ENCODE results near the gene MOB3A. TPM values are rescaled to one million over a fixed set of nuclear protein-coding genes. Genes with fewer than 3 reads are reported as not detected.
A peak's percentile ranks its signal among the peaks of the same experiment; 100 is the strongest.
"Not testable (repeated sequence)": the region's sequence is repeated elsewhere in the genome, so short reads cannot be mapped to it uniquely, and the experiment has no call there.

MOB3A gene
- total RNA-seq, 2 donors from 2014 or later = 20.9 to 21.8 TPM

DNA sequence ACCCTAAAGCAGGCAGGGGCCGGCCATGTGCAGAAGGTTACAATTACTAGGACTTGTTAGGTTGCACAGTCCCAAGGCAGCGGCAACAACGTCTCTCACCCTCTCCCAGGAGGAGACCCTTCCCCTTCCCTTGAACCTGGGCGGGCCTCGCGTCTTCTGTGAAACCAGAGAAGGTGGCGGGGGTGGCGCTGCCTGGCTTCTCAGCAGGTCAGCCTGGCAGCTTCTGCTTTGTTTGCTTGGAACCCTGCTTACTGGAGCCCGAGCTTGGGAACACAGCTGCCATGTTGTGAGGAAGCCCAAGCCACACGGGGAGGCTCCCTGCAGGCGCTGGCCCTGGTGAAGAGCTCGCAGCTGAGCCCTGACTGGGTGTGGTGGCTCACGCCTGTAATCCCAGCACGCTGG lies 60.5 kb downstream of the MOB3A start:
- TF ChIP-seq, protein P1, sequence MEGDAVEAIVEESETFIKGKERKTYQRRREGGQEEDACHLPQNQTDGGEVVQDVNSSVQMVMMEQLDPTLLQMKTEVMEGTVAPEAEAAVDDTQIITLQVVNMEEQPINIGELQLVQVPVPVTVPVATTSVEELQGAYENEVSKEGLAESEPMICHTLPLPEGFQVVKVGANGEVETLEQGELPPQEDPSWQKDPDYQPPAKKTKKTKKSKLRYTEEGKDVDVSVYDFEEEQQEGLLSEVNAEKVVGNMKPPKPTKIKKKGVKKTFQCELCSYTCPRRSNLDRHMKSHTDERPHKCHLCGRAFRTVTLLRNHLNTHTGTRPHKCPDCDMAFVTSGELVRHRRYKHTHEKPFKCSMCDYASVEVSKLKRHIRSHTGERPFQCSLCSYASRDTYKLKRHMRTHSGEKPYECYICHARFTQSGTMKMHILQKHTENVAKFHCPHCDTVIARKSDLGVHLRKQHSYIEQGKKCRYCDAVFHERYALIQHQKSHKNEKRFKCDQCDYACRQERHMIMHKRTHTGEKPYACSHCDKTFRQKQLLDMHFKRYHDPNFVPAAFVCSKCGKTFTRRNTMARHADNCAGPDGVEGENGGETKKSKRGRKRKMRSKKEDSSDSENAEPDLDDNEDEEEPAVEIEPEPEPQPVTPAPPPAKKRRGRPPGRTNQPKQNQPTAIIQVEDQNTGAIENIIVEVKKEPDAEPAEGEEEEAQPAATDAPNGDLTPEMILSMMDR (conservative IDR thresholded peaks at IDR 0.05) = no peak
- peaks cover 17% of the 10 kb centered on the region for H3K36me3 ChIP-seq (ENCODE audit: control insufficient read depth, insufficient read depth, low read length)
- H3K4me1 ChIP-seq (ENCODE audit: control insufficient read depth, insufficient read depth, low read length) = no peaks in the 10 kb centered on the region
- peaks cover 15% of the 10 kb centered on the region for H3K9me3 Mint-ChIP-seq
- H3K9me3 ChIP-seq (ENCODE audit: control insufficient read depth, low read length) = no peaks in the 10 kb centered on the region
- H3K4me3 Mint-ChIP-seq = no peak overlapping the region
- no peak overlapping the region for H3K27ac Mint-ChIP-seq
- H3K9ac ChIP-seq (ENCODE audit: extremely low read depth, low read length, poor library complexity, severe bottlenecking) = no peak overlapping the region
- H3K4me1 Mint-ChIP-seq = no peaks in the 10 kb centered on the region
- no peaks in the 10 kb centered on the region for H3K27me3 Mint-ChIP-seq (ENCODE audit: insufficient read depth)
- WGBS, 2 experiments (ENCODE audit: insufficient coverage in 1 of 2, insufficient read length in 1 of 2) = 91 to 97% methylated on average over 6 to 14 of the region's 14 CpGs
- no peak overlapping the region for H3K4me3 ChIP-seq (ENCODE audit: low read length)
- peaks cover 13% of the 10 kb centered on the region for H3K36me3 Mint-ChIP-seq (ENCODE audit: low read depth)
- H3K27me3 ChIP-seq (ENCODE audit: control insufficient read depth, insufficient read depth, low read length, poor library complexity, severe bottlenecking) = no peaks in the 10 kb centered on the region
- DNase-seq = peak; percentile 81
- H3K27ac ChIP-seq (ENCODE audit: low read depth, low read length) = no peak overlapping the region

DNA sequence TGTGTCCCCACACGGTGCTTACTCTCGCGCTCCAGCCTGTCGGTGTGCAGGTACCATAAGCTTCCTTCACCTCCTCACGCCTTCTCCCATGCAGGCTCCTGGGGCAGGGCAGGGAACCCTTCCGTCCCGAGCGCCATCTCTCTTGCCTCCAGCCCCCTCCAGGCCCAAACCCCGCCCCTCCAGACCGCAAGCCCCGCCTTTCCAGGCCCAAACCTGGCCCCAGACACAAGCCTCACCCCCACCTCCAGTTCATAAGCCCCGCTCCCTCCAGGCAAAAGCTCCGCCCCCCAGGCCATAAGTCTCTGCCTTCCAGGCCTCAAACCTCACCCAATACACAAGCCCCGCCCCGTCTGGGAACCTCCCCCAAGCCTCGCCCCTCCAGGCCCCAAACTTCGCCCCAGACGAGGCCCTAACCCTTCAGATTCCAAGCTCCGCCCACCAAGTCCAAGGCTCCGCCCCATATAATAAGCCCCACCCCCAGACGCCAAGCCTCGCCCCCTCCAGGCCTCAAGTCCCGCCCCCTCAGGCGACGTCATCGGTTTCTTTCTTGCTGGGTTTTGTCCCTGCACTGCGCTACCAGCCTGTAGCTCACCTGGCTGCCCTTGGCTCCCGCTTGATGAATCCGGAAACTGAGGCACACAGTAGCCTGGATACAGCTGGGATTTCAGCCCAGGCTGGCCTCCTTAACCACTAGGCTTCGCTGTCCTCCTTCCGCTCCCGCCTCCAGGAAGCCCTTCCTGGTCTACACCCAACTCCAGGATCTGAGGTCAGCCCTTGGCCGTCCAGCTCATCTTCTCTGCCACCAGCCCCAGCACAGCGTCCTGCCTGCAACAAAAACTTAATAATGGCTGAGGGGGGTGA lies 61.2 kb downstream of the MOB3A start:
- Histone ChIP-seq H3K4me3 (ENCODE audit: low read length) (no peak overlapping the region), H3K36me3 (ENCODE audit: control insufficient read depth, insufficient read depth, low read length) (peaks cover 11% of the 10 kb centered on the region), H3K9ac (ENCODE audit: extremely low read depth, low read length, poor library complexity, severe bottlenecking) (no peak overlapping the region), H3K4me1 (ENCODE audit: control insufficient read depth, insufficient read depth, low read length) (no peaks in the 10 kb centered on the region), H3K9me3 (ENCODE audit: control insufficient read depth, low read length) (no peaks in the 10 kb centered on the region), H3K27ac (ENCODE audit: low read depth, low read length) (no peak overlapping the region), H3K27me3 (ENCODE audit: control insufficient read depth, insufficient read depth, low read length, poor library complexity, severe bottlenecking) (no peaks in the 10 kb centered on the region)
- TF ChIP-seq, protein P1 (conservative IDR thresholded peaks at IDR 0.05) = no peak
- peaks cover 17% of the 10 kb centered on the region for H3K9me3 Mint-ChIP-seq
- H3K4me1 Mint-ChIP-seq = no peaks in the 10 kb centered on the region
- H3K27me3 Mint-ChIP-seq (ENCODE audit: insufficient read depth) = no peaks in the 10 kb centered on the region
- no peak overlapping the region for H3K4me3 Mint-ChIP-seq
- H3K36me3 Mint-ChIP-seq (ENCODE audit: low read depth) = peaks cover 11% of the 10 kb centered on the region
- DNase-seq = peak; percentile 98
- no peak overlapping the region for H3K27ac Mint-ChIP-seq
- WGBS, 2 experiments (ENCODE audit: insufficient coverage in 1 of 2, insufficient read length in 1 of 2) = 80 to 95% methylated on average over 8 to 33 of the region's 34 CpGs

DNA sequence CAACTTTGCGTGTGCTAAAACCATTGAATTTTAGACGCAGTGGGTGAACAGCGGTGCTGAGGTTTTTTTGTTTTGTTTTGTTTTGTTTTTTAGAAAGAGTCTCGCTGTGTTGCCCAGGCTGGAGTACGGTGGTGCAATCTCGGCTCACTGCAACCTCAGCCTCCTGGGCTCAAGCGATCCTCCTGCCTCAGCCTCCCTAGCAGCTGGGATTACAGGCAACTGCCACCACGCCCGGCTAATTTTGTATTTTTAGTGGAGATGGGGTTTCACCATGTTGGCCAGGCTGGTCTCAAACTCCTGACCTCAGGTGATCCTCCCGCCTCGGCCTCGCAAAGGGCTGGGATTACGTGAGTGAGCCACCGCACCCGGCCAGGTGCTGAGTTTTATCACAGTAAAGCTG lies 61.9 kb downstream of the MOB3A start:
- not testable (repeated sequence) for H3K9me3 ChIP-seq (ENCODE audit: control insufficient read depth, low read length); H3K4me1 ChIP-seq (ENCODE audit: control insufficient read depth, insufficient read depth, low read length); H3K4me3 Mint-ChIP-seq; H3K36me3 Mint-ChIP-seq (ENCODE audit: low read depth); H3K27me3 ChIP-seq (ENCODE audit: control insufficient read depth, insufficient read depth, low read length, poor library complexity, severe bottlenecking); H3K4me1 Mint-ChIP-seq; H3K36me3 ChIP-seq (ENCODE audit: control insufficient read depth, insufficient read depth, low read length); H3K9ac ChIP-seq (ENCODE audit: extremely low read depth, low read length, poor library complexity, severe bottlenecking); H3K27ac Mint-ChIP-seq; H3K27me3 Mint-ChIP-seq (ENCODE audit: insufficient read depth); H3K27ac ChIP-seq (ENCODE audit: low read depth, low read length); H3K4me3 ChIP-seq (ENCODE audit: low read length); DNase-seq
- peaks cover 17% of the 10 kb centered on the region for H3K9me3 Mint-ChIP-seq
- 91 to 95% methylated on average over 12 to 15 of the region's 15 CpGs for WGBS, 2 experiments (ENCODE audit: insufficient coverage in 1 of 2, insufficient read length in 1 of 2)
